Activated T-cell treated with anti-CD3 and anti-CD28 coated beads for 24 hours (primary cell): Measurements from ENCODE around the gene SRGAP2B.
"Not testable (repeated sequence)": the region's sequence is repeated elsewhere in the genome, so short reads cannot be mapped to it uniquely, and the experiment has no call there.

ENCODE experiments used
- DNase-seq: peaks from one replicate; pipeline ENCODE4 v3.0.0-alpha.2; 2020; ENCODE audit warnings: low read depth

The SRGAP2B gene

GRCh38 chr1:144946525-144947480 lies 148.3 kb downstream of the SRGAP2B start:
- not testable (repeated sequence) for DNase-seq

GRCh38 chr1:144941710-144942109 lies 153.4 kb downstream of the SRGAP2B start:
- not testable (repeated sequence) for DNase-seq

- DNase-seq = not testable (repeated sequence)
These were observed 155.1 kb downstream of the SRGAP2B start for GRCh38 chr1:144940054-144940453.

- not testable (repeated sequence) for DNase-seq
These were observed 156.5 kb downstream of the SRGAP2B start for GRCh38 chr1:144938627-144939026.

GRCh38 chr1:144936186-144936732 lies 158.9 kb downstream of the SRGAP2B start:
- not testable (repeated sequence) for DNase-seq

- DNase-seq = not testable (repeated sequence)
These were observed 159.8 kb downstream of the SRGAP2B start for GRCh38 chr1:144935310-144935709.

- DNase-seq = not testable (repeated sequence)
These were observed 162.1 kb downstream of the SRGAP2B start for GRCh38 chr1:144933014-144933413.

- DNase-seq = not testable (repeated sequence)
These were observed 163.0 kb downstream of the SRGAP2B start for GRCh38 chr1:144932153-144932552.

- not testable (repeated sequence) for DNase-seq
These were observed 163.6 kb downstream of the SRGAP2B start for GRCh38 chr1:144931553-144931952.

- not testable (repeated sequence) for DNase-seq
These were observed 164.9 kb downstream of the SRGAP2B start for GRCh38 chr1:144930085-144930777.

- not testable (repeated sequence) for DNase-seq
These were observed 167.8 kb downstream of the SRGAP2B start for GRCh38 chr1:144927292-144927691.

- DNase-seq = not testable (repeated sequence)
These were observed 171.5 kb downstream of the SRGAP2B start for GRCh38 chr1:144923640-144924039.

GRCh38 chr1:144922785-144923184 lies 172.3 kb downstream of the SRGAP2B start:
- not testable (repeated sequence) for DNase-seq

GRCh38 chr1:144919106-144919505 lies 176.0 kb downstream of the SRGAP2B start:
- not testable (repeated sequence) for DNase-seq

GRCh38 chr1:144918027-144918603 lies 177.0 kb downstream of the SRGAP2B start:
- not testable (repeated sequence) for DNase-seq

GRCh38 chr1:144917154-144918026 lies 177.7 kb downstream of the SRGAP2B start:
- not testable (repeated sequence) for DNase-seq

- DNase-seq = not testable (repeated sequence)
These were observed 181.0 kb downstream of the SRGAP2B start for GRCh38 chr1:144913977-144914734.

GRCh38 chr1:144913458-144913857 lies 181.7 kb downstream of the SRGAP2B start:
- not testable (repeated sequence) for DNase-seq

GRCh38 chr1:144910729-144911128 lies 184.4 kb downstream of the SRGAP2B start:
- DNase-seq = not testable (repeated sequence)

- DNase-seq = not testable (repeated sequence)
These were observed 194.3 kb downstream of the SRGAP2B start for GRCh38 chr1:144900841-144901240.
